ENCODE data around the gene DRD1.

DNA sequence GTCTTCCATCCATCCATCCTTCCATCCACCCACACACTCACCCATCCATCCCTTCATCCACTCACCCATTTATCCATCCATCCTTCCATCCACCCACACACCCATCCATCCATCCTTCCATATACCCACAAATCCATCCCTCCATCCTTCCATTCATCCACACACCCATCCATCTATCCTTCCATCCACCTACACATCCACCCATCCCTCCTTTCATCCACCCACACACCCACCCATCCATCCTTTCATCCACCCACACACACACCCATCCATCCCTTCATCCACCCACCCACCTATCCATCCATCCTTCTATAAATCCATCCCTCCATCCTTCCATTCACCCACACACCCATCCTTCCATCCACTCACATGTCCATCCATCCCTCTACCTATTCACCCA lies 23.6 kb downstream of the DRD1 start:
- TF ChIP-seq POLR2AphosphoS5 (IDR thresholded peaks at IDR 0.05; ENCODE audit: low read depth) (no peak), CTCF (IDR thresholded peaks at IDR 0.05; ENCODE audit: insufficient read depth, low read length) (no peak), REST (IDR thresholded peaks at IDR 0.05; ENCODE audit: insufficient replicate concordance, low read depth) (no peak), GABPA (IDR thresholded peaks at IDR 0.05; ENCODE audit: low read depth) (no peak), SPI1 (IDR thresholded peaks at IDR 0.05; ENCODE audit: borderline replicate concordance, low read depth) (no peak)

All from HL-60 (cell line).